HCT116 (cell line): ENCODE measurements around the gene FRAS1. TPM values are rescaled to one million over a fixed set of nuclear protein-coding genes. Genes with fewer than 3 reads are reported as not detected.

ENCODE experiments used
- ATAC-seq: fragments of 200-7000 bp; cut with Tn5 transposase; 2 replicates; pipeline ENCODE4 v1.9.1; 2020; ENCODE audit warnings: mild to moderate bottlenecking, moderate library complexity
- BruUV-seq: library from RNA; stranded (reverse); fragments of 400-500 nt; replicated peaks from 2 replicates; lab custom pipeline; 2021; lab: Mats Ljungman, UMichigan
- CTCF ChIA-PET: fragments of 300-600 bp; sonication (Branson Sonifier 250); formaldehyde crosslinking; loops from one replicate; lab custom pipeline; 2021; ENCODE audit warnings: antibody characterized with exemption; lab: Charles Lee
- POLR2A ChIA-PET: fragments of 300-600, 350-600 bp; sonication (Branson Sonifier 250); formaldehyde crosslinking; loops from one replicate; lab custom pipeline; 2021; ENCODE audit warnings: antibody characterized with exemption; lab: Charles Lee
- RAD21 ChIA-PET, 2 experiments: fragments of 300-600 bp; sonication (Branson Sonifier 250); formaldehyde crosslinking; loops; one replicate each; lab custom pipeline; 2023; ENCODE audit warnings: low total read pairs in 2 of 2; ENCODE audit not compliant: uncharacterized antibody in 2 of 2, unreplicated experiment in 2 of 2, low non-redundant PET in 1 of 2; lab: Charles Lee
- DNase-seq: peaks from one replicate; pipeline ENCODE4 v3.0.0-alpha.2; 2010; ENCODE audit warnings: low read depth, low spot score
- H2AFZ ChIP-seq: fragments of 200-600 bp; shearing (Covaris generic), sonication (generic); 2 replicates; pipeline ENCODE4 v1.6.1; 2017; ENCODE audit warnings: low read depth, mixed run types, mixed read lengths, antibody characterized with exemption, low read length; ENCODE audit not compliant: poor library complexity, severe bottlenecking
- H3K27ac ChIP-seq: 2 replicates; pipeline ENCODE4 v1.5.1; 2012; ENCODE audit warnings: low read depth, low read length
- H3K27me3 ChIP-seq: fragments of 200-600 bp; sonication (generic); 2 replicates; pipeline ENCODE4 v1.6.1; 2016; ENCODE audit warnings: mixed run types, low read length, mixed read lengths; ENCODE audit not compliant: insufficient read depth
- H3K36me3 ChIP-seq, 2 experiments: fragments of 200-500 bp in 1 of 2; fragments of 200-600 bp in 1 of 2; sonication (Bioruptor generic) in 1 of 2; sonication (generic) in 1 of 2; 2 replicates each; pipeline versions ENCODE4 v1.5.1 to v1.6.1; 2014 to 2016; ENCODE audit warnings: low read length in 2 of 2, inconsistent platforms in 1 of 2, mixed read lengths in 1 of 2, mixed run types in 1 of 2; ENCODE audit not compliant: insufficient read depth in 2 of 2, control insufficient read depth in 1 of 2
- H3K4me1 ChIP-seq, 2 experiments: fragments of 200-600 bp in 1 of 2; sonication (generic) in 1 of 2; 2 replicates each; pipeline versions ENCODE4 v1.5.1 to v1.6.1; 2012 to 2017; ENCODE audit warnings: low read length in 2 of 2, inconsistent platforms in 1 of 2, mild to moderate bottlenecking in 1 of 2, mixed read lengths in 1 of 2, mixed run types in 1 of 2, moderate library complexity in 1 of 2; ENCODE audit not compliant: insufficient read depth in 2 of 2, control insufficient read depth in 1 of 2
- H3K4me2 ChIP-seq: fragments of 200-600 bp; sonication (generic); 2 replicates; pipeline ENCODE4 v1.6.1; 2017; ENCODE audit warnings: mixed run types, low read length, mixed read lengths
- H3K4me3 ChIP-seq, 2 experiments: fragments of 200-600 bp in 1 of 2; sonication (generic) in 1 of 2; replicated peaks in 1 of 2; 2 replicates each; pipeline ENCODE4 v1.5.1; 2011 to 2016; ENCODE audit warnings: low read length in 2 of 2, control low read depth in 1 of 2, low read depth in 1 of 2, mild to moderate bottlenecking in 1 of 2, mixed read lengths in 1 of 2, mixed run types in 1 of 2
- H3K79me2 ChIP-seq: fragments of 200-600 bp; sonication (generic); 2 replicates; pipeline ENCODE4 v1.6.1; 2017; ENCODE audit warnings: mild to moderate bottlenecking, mixed run types, low read length, moderate library complexity, mixed read lengths; ENCODE audit not compliant: insufficient read depth
- H3K9ac ChIP-seq: fragments of 200-600 bp; sonication (generic); 2 replicates; pipeline ENCODE4 v1.6.1; 2016; ENCODE audit warnings: low read length, mixed read lengths
- H3K9me2 ChIP-seq: fragments of 200-600 bp; sonication (generic), shearing (Covaris generic); 2 replicates; pipeline ENCODE4 v1.6.1; 2017; ENCODE audit warnings: mixed run types, mild to moderate bottlenecking, moderate library complexity; ENCODE audit not compliant: insufficient read depth
- H3K9me3 ChIP-seq, 2 experiments: fragments of 200-500 bp in 1 of 2; fragments of 200-600 bp in 1 of 2; sonication (Bioruptor generic) in 1 of 2; sonication (generic) in 1 of 2; 2 replicates each; pipeline ENCODE4 v1.6.1; 2014 to 2017; ENCODE audit warnings: low read length in 2 of 2, mixed read lengths in 2 of 2, inconsistent platforms in 1 of 2, low read depth in 1 of 2, mild to moderate bottlenecking in 1 of 2, mixed run types in 1 of 2, moderate library complexity in 1 of 2; ENCODE audit not compliant: control insufficient read depth in 1 of 2, insufficient read depth in 1 of 2
- H4K20me1 ChIP-seq: fragments of 200-600 bp; sonication (generic), shearing (Covaris generic); 2 replicates; pipeline ENCODE4 v1.6.1; 2017; ENCODE audit warnings: mixed run types, mild to moderate bottlenecking, moderate library complexity; ENCODE audit not compliant: insufficient read depth
- CTCF ChIP-seq, 3 experiments: fragments of 200-600 bp in 1 of 3; sonication (generic) in 1 of 3; IDR thresholded peaks in 2 of 3; conservative IDR thresholded peaks in 1 of 3; 2 replicates each; pipeline ENCODE4 v1.5.1; 2012 to 2017; ENCODE audit warnings: low read depth in 2 of 3, low read length in 2 of 3, antibody characterized with exemption in 1 of 3, borderline replicate concordance in 1 of 3, control low read depth in 1 of 3, mild to moderate bottlenecking in 1 of 3, mixed read lengths in 1 of 3, mixed run types in 1 of 3, moderate library complexity in 1 of 3; ENCODE audit not compliant: insufficient read depth in 1 of 3
- EGR1 ChIP-seq: IDR thresholded peaks from 2 replicates; pipeline ENCODE4 v1.6.1; 2012; ENCODE audit warnings: low read depth
- ELF1 ChIP-seq: IDR thresholded peaks from 2 replicates; pipeline ENCODE4 v1.6.1; 2012; ENCODE audit warnings: low read depth, borderline replicate concordance
- EZH2phosphoT487 ChIP-seq: fragments of 200-600 bp; IDR thresholded peaks from 2 replicates; pipeline ENCODE4 v1.6.1; 2018; ENCODE audit warnings: antibody characterized with exemption, borderline replicate concordance
- JUND ChIP-seq: IDR thresholded peaks from 2 replicates; pipeline ENCODE4 v1.6.1; 2012
- POLR2A ChIP-seq: IDR thresholded peaks from 2 replicates; pipeline ENCODE4 v1.7.0; 2011; ENCODE audit warnings: borderline replicate concordance; ENCODE audit not compliant: insufficient read depth, insufficient read length; ENCODE audit errors: extremely low read depth
- POLR2AphosphoS5 ChIP-seq: IDR thresholded peaks from 2 replicates; pipeline ENCODE4 v1.6.1; 2011; ENCODE audit warnings: mild to moderate bottlenecking, low read depth, low read length, moderate library complexity
- SP1 ChIP-seq: IDR thresholded peaks from 2 replicates; pipeline ENCODE4 v1.6.1; 2012; ENCODE audit warnings: low read depth
- SRF ChIP-seq: IDR thresholded peaks from 2 replicates; pipeline ENCODE4 v1.6.1; 2012; ENCODE audit warnings: low read depth
- TCF7L2 ChIP-seq: IDR thresholded peaks from 2 replicates; pipeline ENCODE4 v1.7.0; 2011; ENCODE audit warnings: borderline replicate concordance, inconsistent platforms; ENCODE audit not compliant: insufficient read depth, insufficient read length; ENCODE audit errors: extremely low read depth
- YY1 ChIP-seq: IDR thresholded peaks from 2 replicates; pipeline ENCODE4 v1.6.1; 2011; ENCODE audit warnings: low read length, low read depth, moderate library complexity, mild to moderate bottlenecking; ENCODE audit not compliant: insufficient replicate concordance; ENCODE audit errors: extremely low read depth
- ZFX ChIP-seq: fragments of 450-650 bp; IDR thresholded peaks from 2 replicates; pipeline ENCODE4 v1.6.1; 2017
- ZNF274 ChIP-seq: fragments of 200-500 bp; sonication (Bioruptor generic); IDR thresholded peaks from 2 replicates; pipeline ENCODE4 v1.6.1; 2014; ENCODE audit warnings: mild to moderate bottlenecking, low read depth, low read length, inconsistent platforms
- intact Hi-C: fragments of 100-400 bp; cut with micrococcal nuclease; formaldehyde crosslinking; loops from 2 replicates; pipeline ENCODE4 v1.10.0; 2022
- total RNA-seq: library from RNA; stranded (reverse); gene quantifications from one replicate; pipeline ENCODE4 v1.2.1, GENCODE V29; 2021; ENCODE audit not compliant: unreplicated experiment

Gene FRAS1
- total RNA-seq, 1 experiment from 2014 or later: 33.5 TPM

DNA sequence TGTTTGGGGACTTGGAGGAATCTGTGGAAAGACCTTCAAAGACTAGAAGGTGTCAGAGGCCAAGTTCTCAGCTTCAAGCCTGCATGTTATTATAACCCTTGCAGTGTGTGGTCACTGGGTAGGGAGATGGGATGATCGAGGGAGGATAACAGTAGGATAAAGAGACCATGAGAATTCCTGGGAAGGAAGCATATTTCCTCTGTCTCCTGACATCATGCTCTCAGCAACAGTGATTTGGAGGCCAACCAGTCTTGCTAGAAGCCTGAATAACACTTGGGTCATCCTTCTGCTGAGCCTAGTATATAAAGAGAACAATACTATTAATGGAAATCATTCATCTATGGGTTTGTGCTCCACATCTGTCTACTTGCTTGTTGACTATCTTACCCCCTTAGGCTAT, 453.6 kb downstream of the FRAS1 start:
- RAD21 ChIA-PET: no interaction called here
- CTCF ChIA-PET: no interaction called here
- Histone ChIP-seq H3K36me3 (no peaks in the 10 kb centered on the region; a peak in 1 of 4 replicates), H3K9me2 (no peaks in the 10 kb centered on the region), H3K9ac (no peak overlapping the region), H3K27me3 (no peaks in the 10 kb centered on the region), H3K79me2 (no peaks in the 10 kb centered on the region), H3K27ac (no peak overlapping the region), H3K9me3 (no peaks in the 10 kb centered on the region), H2AFZ (no peak overlapping the region), H4K20me1 (no peaks in the 10 kb centered on the region), H3K4me3 (no peak overlapping the region)
- no TSS peak for BruUV-seq
- no peak for ATAC-seq
- DNase-seq: no peak
- POLR2A ChIA-PET: no interaction called here
- intact Hi-C loops: loop anchor here (10.0 kb wide), 1 partner anchor 354 kb away; no protein-coding TSS in a partner anchor
- no peak for TF ChIP-seq SP1
- no peak for TF ChIP-seq ZFX
- no peak for TF ChIP-seq TCF7L2
- TF ChIP-seq POLR2AphosphoS5: no peak
- TF ChIP-seq, all 23 proteins: peak for 0
- H3K4me2 ChIP-seq: no peak overlapping the region
- no peaks in the 10 kb centered on the region for H3K4me1 ChIP-seq

GRCh38 chr4:78512357-78512920, 455.3 kb downstream of the FRAS1 start:
- DNase-seq (no peak), ATAC-seq (no peak)
- Histone ChIP-seq H2AFZ (no peak overlapping the region), H3K4me3 (no peak overlapping the region), H3K9me2 (no peaks in the 10 kb centered on the region), H3K27ac (no peak overlapping the region), H3K9ac (no peak overlapping the region), H3K79me2 (no peaks in the 10 kb centered on the region), H3K36me3 (no peaks in the 10 kb centered on the region; a peak in 1 of 4 replicates), H3K27me3 (no peaks in the 10 kb centered on the region), H3K9me3 (no peaks in the 10 kb centered on the region), H4K20me1 (no peaks in the 10 kb centered on the region), H3K4me1 (no peaks in the 10 kb centered on the region), H3K4me2 (no peak overlapping the region)
- intact Hi-C loops: loop anchor here (10.0 kb wide), 1 partner anchor 352 kb away; no protein-coding TSS in a partner anchor
- TF ChIP-seq CTCF (IDR thresholded peaks at IDR 0.05 in 2 of 3, conservative IDR thresholded peaks at IDR 0.05 in 1 of 3; ENCODE audit: borderline replicate concordance in 1 of 3, insufficient read depth in 1 of 3, low read depth in 2 of 3, low read length in 2 of 3) (no peak), TCF7L2 (no peak), ELF1 (no peak), SRF (no peak), EZH2phosphoT487 (no peak), POLR2A (no peak), ZNF274 (no peak), YY1 (no peak), EGR1 (no peak), JUND (no peak)
- no TSS peak for BruUV-seq
- RAD21 ChIA-PET: no interaction called here
- POLR2A ChIA-PET: no interaction called here
- CTCF ChIA-PET: no interaction called here
